GM19193 (cell line): ENCODE results near the gene THAP5.

ENCODE experiments used
- POLR2A ChIP-seq: IDR thresholded peaks from 4 replicates; pipeline ENCODE4 v1.6.1; 2011; ENCODE audit not compliant: insufficient read depth, insufficient read length; ENCODE audit errors: extremely low read depth

THAP5 gene

DNA sequence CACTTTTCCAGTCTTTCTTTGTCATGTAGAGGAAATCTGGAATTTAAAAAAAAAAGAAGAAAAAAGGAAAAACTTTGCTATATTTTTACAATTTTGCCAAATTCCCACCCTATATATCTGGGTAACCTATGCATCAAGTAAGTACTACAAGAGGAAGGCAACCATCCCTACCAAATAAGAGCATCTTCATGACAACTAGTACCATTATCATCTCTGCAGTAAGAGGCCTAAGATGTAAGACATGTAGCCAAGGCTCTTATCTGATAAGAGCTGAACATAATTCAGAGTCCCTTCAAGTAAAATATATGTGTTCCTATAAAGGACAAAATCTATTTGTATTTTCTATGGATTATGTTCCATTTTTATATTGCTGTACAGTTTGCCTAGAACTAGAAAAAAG, 3.5 kb downstream of the THAP5 start:
- no peak for TF ChIP-seq POLR2A

DNA sequence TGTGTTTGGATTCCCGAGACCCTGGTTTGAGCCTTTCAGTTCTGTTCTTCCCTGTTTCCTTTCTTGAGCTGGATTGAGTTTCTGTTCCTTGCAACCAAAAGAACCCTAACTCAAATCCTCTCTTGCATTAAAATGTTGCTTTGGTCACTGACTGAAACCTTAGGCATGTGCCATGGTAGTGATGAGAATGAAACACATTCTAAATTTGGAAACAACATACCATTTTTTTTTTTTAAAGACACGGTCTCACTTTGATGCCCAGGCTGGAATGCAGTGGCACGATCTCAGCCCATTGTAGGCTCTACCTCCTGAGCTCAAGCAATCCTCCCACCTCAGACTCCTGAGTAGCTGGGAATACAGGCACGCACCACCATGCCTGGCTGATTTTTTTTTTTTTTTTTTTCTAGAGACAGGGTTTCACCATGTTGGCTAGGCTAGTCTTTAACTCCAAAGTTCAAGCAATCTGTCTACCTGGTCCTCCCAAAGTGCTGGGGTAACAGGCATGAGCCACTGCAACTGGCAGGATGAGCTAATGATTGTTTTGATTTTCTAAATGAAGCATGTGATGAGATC, 8.4 kb downstream of the THAP5 start:
- TF ChIP-seq POLR2A, result no peak

DNA sequence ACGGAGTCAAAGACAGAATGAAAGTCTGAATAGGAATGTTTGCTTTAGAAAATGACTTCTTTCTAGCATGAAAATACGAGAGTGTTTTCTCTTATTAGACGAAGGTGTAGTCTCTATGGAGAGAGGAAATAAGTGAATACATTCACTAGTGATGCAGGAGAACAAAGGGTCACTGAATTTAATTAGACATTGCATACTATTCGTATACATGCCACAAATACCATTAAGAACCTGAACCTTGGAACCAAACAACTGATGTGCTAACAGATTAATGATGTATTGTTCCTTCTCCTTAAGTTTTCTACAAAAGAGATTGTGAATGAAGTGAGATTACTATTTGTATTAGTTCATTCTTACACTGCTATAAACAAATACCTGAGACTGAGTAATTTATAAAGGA, 10.3 kb downstream of the THAP5 start:
- no peak for TF ChIP-seq POLR2A

DNA sequence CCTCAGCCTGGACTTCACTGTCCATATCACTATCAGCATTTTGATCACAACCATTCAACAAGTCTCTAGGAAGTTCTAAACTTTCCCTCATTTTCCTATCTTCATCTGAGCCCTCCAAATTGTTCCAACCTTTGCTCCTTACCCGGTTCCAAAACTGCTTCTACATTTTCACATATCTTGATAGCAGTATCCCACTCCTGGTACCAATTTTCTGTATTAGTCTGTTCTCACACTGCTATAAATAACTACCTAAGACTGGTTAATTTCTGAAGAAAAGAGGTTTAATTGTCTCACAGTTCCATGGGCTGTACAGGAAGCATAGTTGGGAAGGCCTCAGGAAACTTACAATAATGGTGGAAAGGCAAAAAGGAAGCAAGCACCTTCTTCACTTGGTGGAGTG, 11.9 kb downstream of the THAP5 start:
- TF ChIP-seq POLR2A, result no peak

DNA sequence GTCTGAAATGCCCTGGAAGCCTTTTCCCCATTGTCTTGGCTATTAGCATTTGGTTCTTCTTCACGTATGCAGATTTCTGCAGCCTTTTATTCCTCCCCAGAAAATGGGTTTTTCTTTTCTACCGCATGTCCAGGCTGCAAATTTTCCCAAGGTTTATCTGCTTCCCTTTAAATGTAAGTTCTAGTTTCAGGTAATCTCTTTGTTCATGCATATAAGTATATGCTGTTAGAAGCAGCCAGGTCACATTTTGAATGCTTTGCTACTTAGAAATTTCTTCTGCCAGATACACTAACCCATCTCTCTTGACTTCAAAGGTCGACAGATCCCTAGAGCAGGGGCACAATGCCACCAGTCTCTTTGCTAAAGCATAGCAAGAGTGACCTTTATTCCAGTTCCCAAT, 12.3 kb downstream of the THAP5 start:
- no peak for TF ChIP-seq POLR2A

DNA sequence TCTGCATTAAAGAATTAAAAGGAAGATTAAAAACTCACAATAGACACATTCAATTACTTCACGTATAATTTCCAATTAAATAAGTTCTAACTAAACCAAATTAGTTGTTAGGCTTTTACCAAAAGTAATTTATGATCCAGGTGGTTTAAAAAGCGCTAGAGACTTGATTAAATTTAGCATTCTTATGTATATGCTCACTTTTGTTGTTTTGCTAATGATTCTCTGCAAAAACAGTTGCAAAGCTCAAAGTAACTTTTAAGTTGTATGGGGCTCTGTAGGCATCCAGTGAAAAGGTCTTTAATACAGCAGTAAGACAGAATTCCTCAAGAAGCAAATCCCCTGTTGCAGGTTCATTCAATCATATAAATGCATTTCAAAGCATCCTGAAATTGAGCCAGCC, 28.0 kb downstream of the THAP5 start:
- no peak for TF ChIP-seq POLR2A

DNA sequence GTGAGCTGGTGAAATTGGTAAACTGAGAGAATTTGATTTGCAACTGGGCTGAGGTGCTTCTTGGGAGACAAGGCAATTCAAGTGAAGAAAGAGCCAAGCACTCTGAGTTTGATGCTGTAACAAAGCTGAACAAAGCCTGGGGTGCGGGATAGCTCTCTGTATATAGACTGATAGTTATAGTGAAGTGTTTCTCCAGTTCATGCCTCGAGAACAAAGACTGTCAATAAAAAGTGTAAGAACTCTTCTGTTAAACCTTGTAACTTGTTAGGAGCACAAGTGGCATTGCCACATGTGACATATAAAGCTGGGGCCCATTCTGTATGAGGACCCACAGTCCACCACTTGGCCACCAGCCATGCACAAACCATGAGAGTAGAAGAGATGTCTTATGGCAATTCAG, 32.3 kb downstream of the THAP5 start:
- TF ChIP-seq POLR2A, result no peak

DNA sequence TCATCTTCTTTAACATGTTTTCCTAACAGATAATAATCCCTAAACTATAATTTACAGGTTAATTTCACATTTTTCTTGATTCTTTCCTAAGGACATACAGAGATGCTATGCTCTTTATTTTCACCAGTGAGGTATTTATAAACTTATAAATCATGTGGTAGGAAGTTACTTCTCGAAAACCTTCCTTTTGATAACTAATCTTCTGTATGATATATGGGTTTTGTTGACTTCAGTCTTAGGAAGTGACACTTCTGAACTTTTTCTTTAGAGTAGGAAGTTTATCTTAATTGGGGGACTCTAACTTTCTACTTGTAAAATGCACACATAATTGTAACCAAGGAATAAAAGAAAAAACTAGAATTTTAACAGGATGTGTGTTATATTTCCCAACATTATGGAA, 33.8 kb downstream of the THAP5 start:
- no peak for TF ChIP-seq POLR2A

DNA sequence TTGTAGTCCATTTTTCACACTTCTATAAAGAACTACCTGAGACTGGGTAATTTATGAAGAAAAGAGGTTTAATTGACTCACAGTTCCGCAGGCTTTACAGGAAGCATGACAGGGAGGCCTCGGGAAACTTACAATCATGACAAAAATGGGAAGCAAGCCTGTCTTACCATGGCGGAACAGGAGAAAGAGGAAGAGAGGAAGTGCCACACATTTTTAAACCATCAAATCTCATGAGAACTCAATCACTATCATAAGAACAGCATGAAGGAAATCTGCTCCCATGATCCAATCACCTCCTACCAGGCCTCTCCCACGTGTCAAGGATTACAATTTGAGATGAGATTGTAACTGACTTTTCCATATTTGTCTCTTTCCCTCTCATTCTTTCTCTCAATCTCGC, 34.2 kb downstream of the THAP5 start:
- no peak for TF ChIP-seq POLR2A

DNA sequence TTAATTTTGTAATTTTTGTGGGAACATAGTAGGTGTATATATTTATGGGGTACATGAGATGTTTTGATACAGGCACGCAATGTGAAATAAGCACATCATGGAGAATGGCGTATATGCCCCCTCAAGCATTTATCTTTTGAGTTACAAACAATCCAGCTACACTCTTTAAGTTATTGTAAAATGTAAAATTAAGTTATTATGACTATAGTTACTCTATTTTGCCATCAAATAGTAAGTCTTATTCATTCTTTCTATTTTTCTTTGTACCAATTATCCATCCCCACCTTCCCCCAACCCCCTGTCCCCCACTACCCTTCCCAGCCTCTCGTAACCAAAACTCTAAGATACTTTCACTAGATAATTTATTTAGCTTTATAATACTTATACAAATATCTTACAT, 35.8 kb downstream of the THAP5 start:
- TF ChIP-seq POLR2A, result no peak

DNA sequence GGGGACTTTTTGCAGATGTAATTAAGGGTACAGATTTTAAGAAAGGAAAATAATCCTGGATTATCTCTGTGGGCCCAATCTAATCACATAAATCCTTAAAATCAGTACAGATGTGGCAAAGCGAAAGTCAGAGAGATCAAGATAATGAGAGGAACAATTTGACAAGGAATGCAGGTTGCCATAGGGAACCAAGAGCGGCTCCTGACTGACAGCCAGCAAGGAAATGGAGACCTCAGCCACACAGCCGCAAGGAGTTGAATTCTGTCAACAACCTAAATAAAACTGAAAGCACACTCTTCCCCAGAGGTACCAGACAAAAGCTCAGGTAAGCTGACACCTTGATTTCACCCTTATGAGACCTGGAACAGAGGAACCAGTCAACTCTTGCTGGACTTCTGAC, 40.2 kb downstream of the THAP5 start:
- no peak for TF ChIP-seq POLR2A

DNA sequence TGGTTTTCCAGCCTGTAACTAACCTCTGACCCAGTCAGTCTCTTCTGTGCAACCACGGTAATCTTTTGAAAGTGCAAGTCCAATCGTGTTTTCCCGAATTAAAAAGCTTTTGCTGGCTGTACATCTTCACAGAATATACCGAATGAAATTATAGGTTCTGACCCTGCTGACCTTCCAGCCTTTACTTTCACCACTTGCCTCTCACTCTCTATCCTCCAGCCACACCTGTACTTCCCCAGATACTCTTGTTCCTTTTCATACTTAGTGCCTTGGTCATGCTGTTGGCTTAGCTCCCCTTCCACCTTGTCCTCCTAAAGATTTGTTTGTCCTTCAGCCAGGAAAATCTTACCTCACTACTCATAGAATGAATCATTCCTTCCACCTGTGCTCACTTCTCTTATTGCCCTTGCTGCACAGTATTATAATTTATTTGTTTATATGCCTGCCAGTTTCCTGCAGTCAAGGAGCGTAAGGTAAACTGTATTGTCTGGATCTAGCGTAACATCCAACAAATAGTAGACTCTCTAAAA, 41.3 kb downstream of the THAP5 start:
- no peak for TF ChIP-seq POLR2A

DNA sequence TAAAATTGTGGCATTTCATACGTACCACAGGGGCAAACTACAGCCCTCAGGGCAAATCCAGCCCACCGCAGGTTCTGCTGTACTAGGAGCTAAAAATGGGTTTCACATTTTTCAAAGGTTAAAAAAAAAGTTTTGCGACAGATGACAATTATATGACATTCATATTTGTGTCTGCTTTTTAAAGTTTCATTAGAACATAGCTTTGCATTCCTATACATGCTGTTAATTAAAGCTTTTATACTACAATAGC, 42.8 kb downstream of the THAP5 start:
- TF ChIP-seq POLR2A, result no peak

DNA sequence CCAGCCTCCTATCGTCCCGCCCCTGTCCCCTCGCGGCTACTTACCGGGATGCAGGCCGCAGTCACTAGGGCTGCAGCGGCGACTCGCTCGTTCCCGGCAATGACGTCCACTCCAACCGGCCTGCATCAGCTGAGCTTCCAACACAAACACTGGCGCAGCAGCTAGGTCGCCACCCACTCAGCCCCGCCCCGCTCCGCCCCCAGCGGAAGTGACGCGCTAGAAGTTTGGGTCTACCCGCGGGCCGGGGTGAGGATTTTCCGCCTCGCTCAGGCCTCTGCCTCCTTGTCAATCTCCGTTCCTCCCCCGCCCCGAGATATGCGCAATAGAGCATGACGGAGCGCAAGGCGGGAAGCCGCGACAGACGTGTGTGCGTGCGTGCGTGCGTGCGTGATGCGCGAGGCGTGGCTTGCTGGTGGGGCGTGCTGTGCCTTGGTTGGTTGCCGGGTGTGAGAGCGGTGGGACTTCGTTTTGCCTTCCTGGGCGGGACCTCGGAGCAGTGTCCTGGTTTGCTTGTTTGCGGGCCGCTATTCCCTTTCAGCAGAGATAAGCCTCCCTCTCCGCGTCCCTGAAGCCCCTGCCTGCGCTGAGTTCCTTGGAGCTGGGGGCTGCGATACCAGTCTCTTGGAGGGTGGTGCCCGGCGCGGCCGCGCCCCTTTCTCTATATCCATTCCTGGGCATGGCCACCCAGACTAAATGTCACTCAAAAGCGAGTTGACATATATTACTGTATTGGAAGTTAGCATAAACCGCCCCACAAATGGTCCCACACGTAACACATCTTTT, 43.3 kb downstream of the THAP5 start, which contains the start of gene PNPLA8:
Gene PNPLA8 (minus strand): TSS at position 151 of the 783 bp plus-strand sequence. CDS start 10,644 bp downstream, outside the sequence.
- TF ChIP-seq POLR2A, result peak; percentile 91

DNA sequence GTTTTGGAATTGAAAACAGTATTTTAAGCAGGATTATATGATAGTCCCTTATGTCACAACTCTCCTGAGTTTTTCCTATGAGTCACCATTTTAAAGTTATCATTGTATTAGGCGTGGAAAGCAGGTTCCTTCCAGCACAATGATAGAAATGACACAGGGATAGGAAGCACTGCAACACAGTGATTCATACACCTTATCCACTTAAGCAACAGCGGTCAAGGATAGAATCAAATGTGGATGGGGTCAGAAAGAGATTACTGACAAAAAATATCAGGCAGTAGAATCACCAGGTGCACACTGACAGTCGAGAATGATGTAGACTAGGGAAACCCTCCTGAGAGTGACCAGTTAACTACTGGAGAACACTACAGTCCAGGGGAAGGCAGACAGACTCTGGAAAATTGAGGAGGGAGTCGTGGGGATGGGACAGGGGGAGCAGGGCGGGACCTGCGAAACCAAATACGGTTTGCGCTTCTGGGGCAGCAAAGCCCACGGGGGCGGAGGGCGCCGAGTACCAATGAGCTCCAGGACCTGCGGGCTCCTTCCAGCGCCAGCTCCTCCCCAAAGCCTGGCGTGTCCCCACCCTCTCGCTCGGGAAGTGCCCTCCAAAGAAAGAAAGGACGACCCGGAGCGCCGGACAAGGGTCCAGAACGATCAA, 44.0 kb downstream of the THAP5 start:
- no peak for TF ChIP-seq POLR2A

DNA sequence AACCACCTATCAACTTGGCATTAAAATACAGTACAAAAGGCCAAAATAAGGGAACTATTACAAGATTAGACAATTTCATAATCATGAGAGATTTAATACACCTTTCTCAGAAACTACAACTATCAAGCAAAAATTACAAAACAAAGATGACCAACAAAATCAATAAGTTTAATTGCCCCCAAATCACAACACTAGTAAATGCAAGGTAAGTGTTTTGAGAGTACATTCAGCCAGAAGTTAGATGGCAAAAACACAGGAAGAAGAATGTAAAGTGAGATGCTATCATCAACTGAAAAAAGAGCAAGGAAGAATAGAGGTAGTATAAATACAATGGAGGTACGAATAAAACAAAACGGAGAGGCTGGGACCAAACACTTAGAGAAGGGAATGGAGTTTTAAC, 46.7 kb downstream of the THAP5 start:
- TF ChIP-seq POLR2A, result no peak
